ENCODE measurements around the gene GOLGA6L1. TPM values are rescaled to one million over a fixed set of nuclear protein-coding genes. Genes with fewer than 3 reads are reported as not detected.
"Not testable (repeated sequence)": the region's sequence is repeated elsewhere in the genome, so short reads cannot be mapped to it uniquely, and the experiment has no call there.

Gene GOLGA6L1
- total RNA-seq, 1 experiment from 2014 or later = not detected

DNA sequence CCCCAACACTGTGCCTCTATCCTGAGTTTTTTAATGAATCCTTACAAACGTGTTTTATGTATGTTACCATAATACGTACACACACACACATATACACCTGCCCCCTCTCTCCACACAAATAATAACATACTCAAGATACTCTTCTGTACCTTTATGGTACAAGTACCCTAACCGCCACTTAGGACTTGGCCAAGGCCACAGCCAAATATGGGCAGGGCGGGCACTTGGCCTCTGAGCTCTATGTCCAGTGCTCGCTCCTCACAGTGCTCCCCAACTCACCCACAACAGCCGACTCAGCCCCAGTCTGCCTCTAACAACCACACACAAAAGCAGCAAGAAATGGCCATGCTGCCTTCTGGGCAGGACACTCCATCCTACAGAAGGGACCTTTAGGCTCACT lies 3.8 kb downstream of the GOLGA6L1 start:
- POLR2A ChIA-PET (ENCODE audit: unreplicated experiment) = not testable (repeated sequence)

DNA sequence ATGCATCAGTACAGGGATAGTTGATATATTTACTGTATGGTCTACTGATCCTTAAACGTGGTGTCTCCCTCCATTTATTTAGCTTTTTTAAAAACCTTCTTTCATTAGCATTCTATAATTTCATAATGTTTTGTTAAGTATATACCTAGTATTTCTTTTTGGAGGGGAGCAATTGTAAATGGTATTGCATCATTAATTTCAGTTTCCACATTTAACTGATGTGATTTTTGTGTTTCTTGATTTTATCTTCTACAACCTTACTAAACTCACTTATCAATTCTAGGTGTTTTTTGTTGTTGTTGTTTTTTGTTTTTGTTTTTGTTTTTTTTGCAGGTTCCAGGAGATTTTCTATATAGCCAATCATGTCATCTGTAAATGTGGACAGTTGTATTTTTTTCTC lies 18.4 kb downstream of the GOLGA6L1 start:
- POLR2A ChIA-PET (ENCODE audit: unreplicated experiment) = no interaction called here
- H3K27ac ChIP-seq = no peak overlapping the region

More for the DNA sequence above, 3.8 kb downstream of the GOLGA6L1 start:
- DNase-seq; H3K4me2 ChIP-seq; H3F3A ChIP-seq (ENCODE audit: insufficient read depth, low read depth); H3K4me1 ChIP-seq (replicated peaks; ENCODE audit: insufficient read depth); CTCF ChIA-PET; H3K4me3 ChIP-seq; BruUV-seq (replicated peaks); H3K9me3 ChIP-seq (ENCODE audit: insufficient read depth, low read depth); H3K27ac ChIP-seq; H4K20me1 ChIP-seq (ENCODE audit: insufficient read depth); H3K27me3 ChIP-seq (ENCODE audit: insufficient read depth, low read depth); H3K9me2 ChIP-seq (ENCODE audit: insufficient read depth); H3K36me3 ChIP-seq (ENCODE audit: low read depth); H2AFZ ChIP-seq; H3K79me2 ChIP-seq (ENCODE audit: low read depth); intact Hi-C loops (cut with micrococcal nuclease; ENCODE audit: unreplicated experiment): not testable (repeated sequence)

DNA sequence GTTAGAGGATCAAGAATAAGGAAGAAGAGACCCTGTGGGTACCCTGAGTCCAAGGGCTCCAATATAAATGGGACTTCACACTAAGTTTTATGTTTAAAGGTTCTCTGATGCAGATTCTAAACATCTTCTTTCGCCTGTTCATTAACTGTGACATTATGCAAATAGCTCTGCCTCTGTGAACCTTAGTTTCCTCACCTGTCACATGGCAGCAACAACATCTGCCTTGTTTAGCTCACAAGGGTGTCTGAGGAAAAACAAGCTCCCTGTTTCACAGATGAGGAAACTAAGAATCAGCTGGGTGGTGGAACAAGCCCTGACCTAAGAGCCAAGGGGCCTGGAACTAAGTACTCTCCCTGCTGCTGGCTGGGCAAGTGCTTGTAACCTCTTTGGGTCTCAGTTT lies 40.8 kb downstream of the GOLGA6L1 start:
- no peak overlapping the region for H3K27ac ChIP-seq
- no peak for DNase-seq
- no peak overlapping the region for H2AFZ ChIP-seq
- no peaks in the 10 kb centered on the region for H4K20me1 ChIP-seq (ENCODE audit: insufficient read depth)
- CTCF ChIA-PET = no interaction called here
- no peaks in the 10 kb centered on the region for H3K9me2 ChIP-seq (ENCODE audit: insufficient read depth)
- peaks cover 44% of the 10 kb centered on the region for H3K27me3 ChIP-seq (ENCODE audit: insufficient read depth, low read depth)
- POLR2A ChIA-PET (ENCODE audit: unreplicated experiment) = no interaction called here
- H3K4me1 ChIP-seq (replicated peaks; ENCODE audit: insufficient read depth) = no peaks in the 10 kb centered on the region
- no peaks in the 10 kb centered on the region for H3K36me3 ChIP-seq (ENCODE audit: low read depth)
- H3K9me3 ChIP-seq (ENCODE audit: insufficient read depth, low read depth) = no peaks in the 10 kb centered on the region
- no peaks in the 10 kb centered on the region for H3F3A ChIP-seq (ENCODE audit: insufficient read depth, low read depth)
- TF ChIP-seq, protein P1, sequence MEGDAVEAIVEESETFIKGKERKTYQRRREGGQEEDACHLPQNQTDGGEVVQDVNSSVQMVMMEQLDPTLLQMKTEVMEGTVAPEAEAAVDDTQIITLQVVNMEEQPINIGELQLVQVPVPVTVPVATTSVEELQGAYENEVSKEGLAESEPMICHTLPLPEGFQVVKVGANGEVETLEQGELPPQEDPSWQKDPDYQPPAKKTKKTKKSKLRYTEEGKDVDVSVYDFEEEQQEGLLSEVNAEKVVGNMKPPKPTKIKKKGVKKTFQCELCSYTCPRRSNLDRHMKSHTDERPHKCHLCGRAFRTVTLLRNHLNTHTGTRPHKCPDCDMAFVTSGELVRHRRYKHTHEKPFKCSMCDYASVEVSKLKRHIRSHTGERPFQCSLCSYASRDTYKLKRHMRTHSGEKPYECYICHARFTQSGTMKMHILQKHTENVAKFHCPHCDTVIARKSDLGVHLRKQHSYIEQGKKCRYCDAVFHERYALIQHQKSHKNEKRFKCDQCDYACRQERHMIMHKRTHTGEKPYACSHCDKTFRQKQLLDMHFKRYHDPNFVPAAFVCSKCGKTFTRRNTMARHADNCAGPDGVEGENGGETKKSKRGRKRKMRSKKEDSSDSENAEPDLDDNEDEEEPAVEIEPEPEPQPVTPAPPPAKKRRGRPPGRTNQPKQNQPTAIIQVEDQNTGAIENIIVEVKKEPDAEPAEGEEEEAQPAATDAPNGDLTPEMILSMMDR (conservative IDR thresholded peaks at IDR 0.05) = no peak
- TF ChIP-seq EZH2 (IDR thresholded peaks at IDR 0.05; ENCODE audit: low read depth) = no peak
- no peak overlapping the region for H3K4me2 ChIP-seq
- no peaks in the 10 kb centered on the region for H3K79me2 ChIP-seq (ENCODE audit: low read depth)
- no peak overlapping the region for H3K4me3 ChIP-seq
- intact Hi-C loops (cut with micrococcal nuclease; ENCODE audit: unreplicated experiment) = no loop called here
- no TSS peak for BruUV-seq (replicated peaks)

More for the DNA sequence above, 18.4 kb downstream of the GOLGA6L1 start:
- no peaks in the 10 kb centered on the region for H3F3A ChIP-seq (ENCODE audit: insufficient read depth, low read depth)
- H3K4me3 ChIP-seq = no peak overlapping the region
- H4K20me1 ChIP-seq (ENCODE audit: insufficient read depth) = no peaks in the 10 kb centered on the region
- peaks cover 27% of the 10 kb centered on the region; the same call in 1 of the 2 replicates for H3K27me3 ChIP-seq (ENCODE audit: insufficient read depth, low read depth)
- no TSS peak for BruUV-seq (replicated peaks)
- intact Hi-C loops (cut with micrococcal nuclease; ENCODE audit: unreplicated experiment) = no loop called here
- H3K36me3 ChIP-seq (ENCODE audit: low read depth) = no peaks in the 10 kb centered on the region
- no peak for TF ChIP-seq EZH2 (IDR thresholded peaks at IDR 0.05; ENCODE audit: low read depth)
- TF ChIP-seq, protein P1 (conservative IDR thresholded peaks at IDR 0.05) = no peak
- no peaks in the 10 kb centered on the region for H3K4me1 ChIP-seq (replicated peaks; ENCODE audit: insufficient read depth)
- no peaks in the 10 kb centered on the region for H3K9me3 ChIP-seq (ENCODE audit: insufficient read depth, low read depth)
- CTCF ChIA-PET = no interaction called here
- H2AFZ ChIP-seq = no peak overlapping the region
- no peak for DNase-seq
- no peaks in the 10 kb centered on the region for H3K79me2 ChIP-seq (ENCODE audit: low read depth)
- H3K4me2 ChIP-seq = no peak overlapping the region
- H3K9me2 ChIP-seq (ENCODE audit: insufficient read depth) = no peaks in the 10 kb centered on the region

DNA sequence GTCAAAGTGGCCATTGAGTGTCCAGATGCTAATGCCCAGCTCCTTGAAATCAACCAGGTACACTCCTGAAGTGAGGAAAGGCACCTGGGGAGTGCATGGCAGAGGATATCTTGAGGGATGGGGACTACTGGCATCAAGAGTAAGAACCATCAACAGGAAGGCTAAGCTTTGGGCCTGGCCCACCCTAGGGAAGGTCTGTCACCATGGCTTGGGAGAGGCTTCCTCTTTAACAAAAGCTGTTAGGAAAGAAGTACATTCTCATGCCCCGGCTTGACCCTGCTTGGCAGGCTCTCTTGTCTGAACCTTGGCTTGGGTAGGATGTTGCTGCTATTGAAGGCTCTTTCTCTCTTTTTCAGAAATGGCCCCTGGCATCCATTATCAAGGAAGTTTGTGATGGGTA lies 53.5 kb downstream of the GOLGA6L1 start:
- BruUV-seq (replicated peaks) = no TSS peak
- Histone ChIP-seq H3K9me3 (ENCODE audit: insufficient read depth, low read depth) (no peaks in the 10 kb centered on the region), H3K4me3 (no peak overlapping the region), H3K27me3 (ENCODE audit: insufficient read depth, low read depth) (peaks cover 64% of the 10 kb centered on the region), H3K4me2 (no peak overlapping the region), H4K20me1 (ENCODE audit: insufficient read depth) (no peaks in the 10 kb centered on the region), H3K36me3 (ENCODE audit: low read depth) (no peaks in the 10 kb centered on the region), H3K27ac (no peak overlapping the region), H2AFZ (no peak overlapping the region), H3F3A (ENCODE audit: insufficient read depth, low read depth) (no peaks in the 10 kb centered on the region), H3K4me1 (replicated peaks; ENCODE audit: insufficient read depth) (no peaks in the 10 kb centered on the region), H3K79me2 (ENCODE audit: low read depth) (no peaks in the 10 kb centered on the region), H3K9me2 (ENCODE audit: insufficient read depth) (no peaks in the 10 kb centered on the region)
- CTCF ChIA-PET = no interaction called here
- intact Hi-C loops (cut with micrococcal nuclease; ENCODE audit: unreplicated experiment) = no loop called here
- POLR2A ChIA-PET (ENCODE audit: unreplicated experiment) = no interaction called here
- TF ChIP-seq, protein P1 (conservative IDR thresholded peaks at IDR 0.05) = no peak
- TF ChIP-seq EZH2 (IDR thresholded peaks at IDR 0.05; ENCODE audit: low read depth) = no peak
- DNase-seq = no peak

DNA sequence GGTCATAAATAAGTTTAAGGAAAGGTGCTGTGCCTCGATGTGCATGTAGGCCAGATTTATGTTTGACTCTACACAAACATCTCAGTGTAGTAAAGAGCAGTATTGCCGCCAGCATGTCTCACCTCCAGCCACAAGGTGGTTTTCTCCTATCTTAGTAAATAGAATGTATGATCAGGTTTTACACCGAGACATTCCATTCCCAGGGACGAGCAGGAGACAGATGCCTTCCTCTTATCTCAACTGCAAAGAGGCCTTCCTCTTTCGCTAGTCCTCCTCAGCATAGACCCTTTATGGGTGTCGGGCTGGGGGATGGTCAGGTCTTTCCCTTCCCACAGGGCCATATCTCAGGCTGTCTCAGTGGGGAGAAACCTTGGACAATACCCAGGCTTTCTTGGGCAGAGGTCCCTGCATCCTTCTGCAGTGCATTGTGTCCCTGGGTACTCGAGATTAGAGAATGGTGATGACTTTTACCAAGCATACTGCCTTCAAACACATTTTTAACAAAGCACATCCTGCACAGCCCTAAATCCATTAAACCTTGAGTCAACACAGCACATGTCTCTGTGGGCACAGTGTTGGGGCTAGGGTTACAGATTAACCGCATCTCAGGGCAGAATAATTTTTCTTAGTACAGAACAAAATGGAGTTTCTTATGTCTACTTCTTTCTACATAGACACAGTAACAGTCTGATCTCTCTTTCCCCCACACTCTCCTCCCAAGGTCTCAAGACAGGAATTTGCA lies 54.5 kb downstream of the GOLGA6L1 start:
- H3F3A ChIP-seq (ENCODE audit: insufficient read depth, low read depth); BruUV-seq (replicated peaks); H3K9me3 ChIP-seq (ENCODE audit: insufficient read depth, low read depth); CTCF ChIA-PET; H3K4me2 ChIP-seq; H3K36me3 ChIP-seq (ENCODE audit: low read depth); H4K20me1 ChIP-seq (ENCODE audit: insufficient read depth); H3K4me1 ChIP-seq (replicated peaks; ENCODE audit: insufficient read depth); H3K4me3 ChIP-seq; DNase-seq; H3K79me2 ChIP-seq (ENCODE audit: low read depth); H3K9me2 ChIP-seq (ENCODE audit: insufficient read depth); POLR2A ChIA-PET (ENCODE audit: unreplicated experiment); intact Hi-C loops (cut with micrococcal nuclease; ENCODE audit: unreplicated experiment); H3K27ac ChIP-seq; H2AFZ ChIP-seq: not testable (repeated sequence)
- peaks cover 59% of the 10 kb centered on the region for H3K27me3 ChIP-seq (ENCODE audit: insufficient read depth, low read depth)

Measured in PC-9 (cell line).